ENCODE results near the gene SINHCAF. TPM values are rescaled to one million over a fixed set of nuclear protein-coding genes. Genes with fewer than 3 reads are reported as not detected.
"Not testable (repeated sequence)": the region's sequence is repeated elsewhere in the genome, so short reads cannot be mapped to it uniquely, and the experiment has no call there.

The SINHCAF gene
- total RNA-seq (53.4 TPM), polyA plus RNA-seq (10 to 100 TPM; 42.0 to 73.7 (median 53.9) TPM)

GRCh38 chr12:31325877-31326631, at the start of gene SINHCAF:
SINHCAF (minus strand) TSS chr12:31326150; CDS start chr12:31298204, 27,946 bp downstream.
- peaks cover 16 to 37% (median 20%) of the 10 kb centered on the region in 4 donors for H3K4me1 Mint-ChIP-seq
- Histone ChIP-seq H3K27me3 (ENCODE audit: control insufficient read depth, insufficient read depth, low read length) (no peaks in the 10 kb centered on the region), H3K4me1 (ENCODE audit: control insufficient read depth, insufficient read depth, low read length, poor library complexity, severe bottlenecking) (peaks cover 44% of the 10 kb centered on the region), H3K36me3 (ENCODE audit: control insufficient read depth, insufficient read depth, low read length) (no peaks in the 10 kb centered on the region), H3K4me3 (ENCODE audit: low read depth, low read length) (peak within 1 kb of the TSS; percentile 94), H3K9me3 (ENCODE audit: control insufficient read depth in 2 of 2, low read length in 2 of 2) (no peaks in the 10 kb centered on the region), H3K27ac (ENCODE audit: insufficient read depth, low read length, poor library complexity, severe bottlenecking) (peak within 1 kb of the TSS; percentile 87)
- peak within 1 kb of the TSS; percentile 95 to 96 (median 96) for H3K4me3 Mint-ChIP-seq
- ATAC-seq (ENCODE audit: low read depth in 2 of 2) (peak; percentile 60 to 62), DNase-seq (peak; percentile 93 to 98 (median 96))
- peaks cover 11% of the 10 kb centered on the region for H3K27me3 Mint-ChIP-seq
- peak within 1 kb of the TSS; percentile 97 to 99 (median 99) for H3K27ac Mint-ChIP-seq
- H3K9me3 Mint-ChIP-seq: no peaks in the 10 kb centered on the region
- H3K36me3 Mint-ChIP-seq: no peaks in the 10 kb centered on the region

GRCh38 chr12:31375422-31375821, 49.5 kb upstream of the SINHCAF start:
- not testable (repeated sequence) for H3K4me1 ChIP-seq (ENCODE audit: control insufficient read depth, insufficient read depth, low read length, poor library complexity, severe bottlenecking); H3K4me1 Mint-ChIP-seq; H3K9me3 Mint-ChIP-seq; H3K9me3 ChIP-seq (ENCODE audit: control insufficient read depth in 2 of 2, low read length in 2 of 2); ATAC-seq (ENCODE audit: low read depth in 2 of 2); H3K36me3 Mint-ChIP-seq; DNase-seq; H3K4me3 Mint-ChIP-seq; H3K27me3 ChIP-seq (ENCODE audit: control insufficient read depth, insufficient read depth, low read length); H3K27ac ChIP-seq (ENCODE audit: insufficient read depth, low read length, poor library complexity, severe bottlenecking); H3K36me3 ChIP-seq (ENCODE audit: control insufficient read depth, insufficient read depth, low read length); H3K4me3 ChIP-seq (ENCODE audit: low read depth, low read length); H3K27me3 Mint-ChIP-seq
- H3K27ac Mint-ChIP-seq: peak overlapping the region in 1 of 3 donors; percentile 32

- ATAC-seq (ENCODE audit: low read depth in 2 of 2) (no peak), DNase-seq (no peak)
- H3K4me1 Mint-ChIP-seq: no peaks in the 10 kb centered on the region
- Histone ChIP-seq H3K27ac (ENCODE audit: insufficient read depth, low read length, poor library complexity, severe bottlenecking) (no peak overlapping the region), H3K4me1 (ENCODE audit: control insufficient read depth, insufficient read depth, low read length, poor library complexity, severe bottlenecking) (no peaks in the 10 kb centered on the region), H3K27me3 (ENCODE audit: control insufficient read depth, insufficient read depth, low read length) (no peaks in the 10 kb centered on the region), H3K36me3 (ENCODE audit: control insufficient read depth, insufficient read depth, low read length) (no peaks in the 10 kb centered on the region), H3K4me3 (ENCODE audit: low read depth, low read length) (no peak overlapping the region), H3K9me3 (ENCODE audit: control insufficient read depth in 2 of 2, low read length in 2 of 2) (no peaks in the 10 kb centered on the region)
- no peak overlapping the region for H3K4me3 Mint-ChIP-seq
- no peaks in the 10 kb centered on the region for H3K36me3 Mint-ChIP-seq
- peak overlapping the region in 1 of 3 donors; percentile 14 for H3K27ac Mint-ChIP-seq
- H3K9me3 Mint-ChIP-seq: no peaks in the 10 kb centered on the region
- peaks cover 6% of the 10 kb centered on the region for H3K27me3 Mint-ChIP-seq
These were observed 45.3 kb upstream of the SINHCAF start for GRCh38 chr12:31371256-31371620.

GRCh38 chr12:31370531-31371255, 44.7 kb upstream of the SINHCAF start:
- Mint-ChIP-seq H3K9me3 (no peaks in the 10 kb centered on the region), H3K27me3 (peaks cover 6% of the 10 kb centered on the region), H3K4me1 (no peaks in the 10 kb centered on the region), H3K4me3 (no peak overlapping the region), H3K27ac (no peak overlapping the region), H3K36me3 (no peaks in the 10 kb centered on the region)
- no peak overlapping the region for H3K4me3 ChIP-seq (ENCODE audit: low read depth, low read length)
- H3K27me3 ChIP-seq (ENCODE audit: control insufficient read depth, insufficient read depth, low read length): no peaks in the 10 kb centered on the region
- H3K27ac ChIP-seq (ENCODE audit: insufficient read depth, low read length, poor library complexity, severe bottlenecking): no peak overlapping the region
- no peaks in the 10 kb centered on the region for H3K4me1 ChIP-seq (ENCODE audit: control insufficient read depth, insufficient read depth, low read length, poor library complexity, severe bottlenecking)
- no peaks in the 10 kb centered on the region for H3K36me3 ChIP-seq (ENCODE audit: control insufficient read depth, insufficient read depth, low read length)
- no peaks in the 10 kb centered on the region for H3K9me3 ChIP-seq (ENCODE audit: control insufficient read depth in 2 of 2, low read length in 2 of 2)
- no peak for ATAC-seq (ENCODE audit: low read depth in 2 of 2)
- no peak for DNase-seq

- H3K9me3 Mint-ChIP-seq: no peaks in the 10 kb centered on the region
- Histone ChIP-seq H3K4me1 (ENCODE audit: control insufficient read depth, insufficient read depth, low read length, poor library complexity, severe bottlenecking) (no peaks in the 10 kb centered on the region), H3K27ac (ENCODE audit: insufficient read depth, low read length, poor library complexity, severe bottlenecking) (no peak overlapping the region), H3K36me3 (ENCODE audit: control insufficient read depth, insufficient read depth, low read length) (no peaks in the 10 kb centered on the region), H3K4me3 (ENCODE audit: low read depth, low read length) (no peak overlapping the region), H3K27me3 (ENCODE audit: control insufficient read depth, insufficient read depth, low read length) (no peaks in the 10 kb centered on the region), H3K9me3 (ENCODE audit: control insufficient read depth in 2 of 2, low read length in 2 of 2) (no peaks in the 10 kb centered on the region)
- no peak for ATAC-seq (ENCODE audit: low read depth in 2 of 2)
- peaks cover 6% of the 10 kb centered on the region for H3K27me3 Mint-ChIP-seq
- H3K4me3 Mint-ChIP-seq: no peak overlapping the region
- H3K36me3 Mint-ChIP-seq: no peaks in the 10 kb centered on the region
- DNase-seq: no peak
- H3K4me1 Mint-ChIP-seq: no peaks in the 10 kb centered on the region
- no peak overlapping the region for H3K27ac Mint-ChIP-seq
These were observed 44.0 kb upstream of the SINHCAF start for GRCh38 chr12:31369712-31370521.

- Mint-ChIP-seq H3K27ac (no peak overlapping the region), H3K27me3 (peaks cover 8% of the 10 kb centered on the region), H3K36me3 (no peaks in the 10 kb centered on the region), H3K4me1 (peaks cover 0 to 2% (median 0%) of the 10 kb centered on the region in 4 donors), H3K4me3 (no peak overlapping the region), H3K9me3 (no peaks in the 10 kb centered on the region)
- Histone ChIP-seq H3K4me3 (ENCODE audit: low read depth, low read length) (no peak overlapping the region), H3K4me1 (ENCODE audit: control insufficient read depth, insufficient read depth, low read length, poor library complexity, severe bottlenecking) (no peaks in the 10 kb centered on the region), H3K27ac (ENCODE audit: insufficient read depth, low read length, poor library complexity, severe bottlenecking) (no peak overlapping the region), H3K27me3 (ENCODE audit: control insufficient read depth, insufficient read depth, low read length) (no peaks in the 10 kb centered on the region), H3K36me3 (ENCODE audit: control insufficient read depth, insufficient read depth, low read length) (no peaks in the 10 kb centered on the region), H3K9me3 (ENCODE audit: control insufficient read depth in 2 of 2, low read length in 2 of 2) (no peaks in the 10 kb centered on the region)
- DNase-seq (no peak), ATAC-seq (ENCODE audit: low read depth in 2 of 2) (no peak)
These were observed 42.9 kb upstream of the SINHCAF start for GRCh38 chr12:31368666-31369361.

- H3K27ac Mint-ChIP-seq: no peak overlapping the region
- Histone ChIP-seq H3K36me3 (ENCODE audit: control insufficient read depth, insufficient read depth, low read length) (no peaks in the 10 kb centered on the region), H3K9me3 (ENCODE audit: control insufficient read depth in 2 of 2, low read length in 2 of 2) (no peaks in the 10 kb centered on the region), H3K4me1 (ENCODE audit: control insufficient read depth, insufficient read depth, low read length, poor library complexity, severe bottlenecking) (no peaks in the 10 kb centered on the region), H3K27ac (ENCODE audit: insufficient read depth, low read length, poor library complexity, severe bottlenecking) (no peak overlapping the region), H3K4me3 (ENCODE audit: low read depth, low read length) (no peak overlapping the region), H3K27me3 (ENCODE audit: control insufficient read depth, insufficient read depth, low read length) (no peaks in the 10 kb centered on the region)
- H3K9me3 Mint-ChIP-seq: no peaks in the 10 kb centered on the region
- no peaks in the 10 kb centered on the region for H3K36me3 Mint-ChIP-seq
- DNase-seq (no peak), ATAC-seq (ENCODE audit: low read depth in 2 of 2) (no peak)
- H3K4me3 Mint-ChIP-seq: no peak overlapping the region
- peaks cover 11% of the 10 kb centered on the region for H3K27me3 Mint-ChIP-seq
- H3K4me1 Mint-ChIP-seq: peaks cover 0 to 16% (median 5%) of the 10 kb centered on the region in 4 donors
These were observed 40.2 kb upstream of the SINHCAF start for GRCh38 chr12:31366104-31366621.
